Activated CD8-positive, alpha-beta T cell treated with anti-CD3 and anti-CD28 coated beads, Interleukin-2, amount 10 ng/mL, durations not matched to agents 7 days and 5 days (primary cell): ENCODE measurements around the gene GAD1. TPM values are rescaled to one million over a fixed set of nuclear protein-coding genes. Genes with fewer than 3 reads are reported as not detected.

Experiments
- ATAC-seq: fragments of 150-1000 bp; cut with Tn5 transposase; one replicate; pipeline ENCODE4 v1.10.0; 2021; ENCODE audit warnings: moderate library complexity
- CTCF ChIA-PET: fragments of 350-600 bp; sonication (Branson Sonifier 250); formaldehyde crosslinking; loops from one replicate; lab custom pipeline; 2021; ENCODE audit warnings: antibody characterized with exemption; lab: Charles Lee
- POLR2A ChIA-PET: fragments of 350-600 bp; sonication (Branson Sonifier 250); formaldehyde crosslinking; loops from one replicate; lab custom pipeline; 2021; ENCODE audit warnings: antibody characterized with exemption; lab: Charles Lee
- DNase-seq: peaks from one replicate; pipeline ENCODE4 v3.0.0-alpha.2; 2020
- H3K27ac Mint-ChIP-seq: one replicate; pipeline ENCODE4 v1.8.0; 2021; ENCODE audit warnings: mild to moderate bottlenecking, mixed read lengths
- H3K27me3 Mint-ChIP-seq: one replicate; pipeline ENCODE4 v1.8.0; 2021; ENCODE audit warnings: low read depth, mixed read lengths
- H3K36me3 Mint-ChIP-seq: one replicate; pipeline ENCODE4 v1.8.0; 2021; ENCODE audit warnings: low read depth, mixed read lengths
- H3K4me1 Mint-ChIP-seq: one replicate; pipeline ENCODE4 v1.8.0; 2021; ENCODE audit warnings: low read depth, mixed read lengths
- H3K4me3 Mint-ChIP-seq: one replicate; pipeline ENCODE4 v1.8.0; 2021; ENCODE audit warnings: mild to moderate bottlenecking, mixed read lengths
- H3K9me3 Mint-ChIP-seq: one replicate; pipeline ENCODE4 v1.8.0; 2022; ENCODE audit warnings: mixed read lengths; ENCODE audit not compliant: insufficient read depth
- total RNA-seq, 2 experiments: library from RNA; stranded (reverse); gene quantifications; one replicate each; pipeline ENCODE4 v1.2.3, GENCODE V29; 2021

Gene GAD1
- total RNA-seq, 2 experiments from 2014 or later, result 1.6 to 2.2 TPM

DNA sequence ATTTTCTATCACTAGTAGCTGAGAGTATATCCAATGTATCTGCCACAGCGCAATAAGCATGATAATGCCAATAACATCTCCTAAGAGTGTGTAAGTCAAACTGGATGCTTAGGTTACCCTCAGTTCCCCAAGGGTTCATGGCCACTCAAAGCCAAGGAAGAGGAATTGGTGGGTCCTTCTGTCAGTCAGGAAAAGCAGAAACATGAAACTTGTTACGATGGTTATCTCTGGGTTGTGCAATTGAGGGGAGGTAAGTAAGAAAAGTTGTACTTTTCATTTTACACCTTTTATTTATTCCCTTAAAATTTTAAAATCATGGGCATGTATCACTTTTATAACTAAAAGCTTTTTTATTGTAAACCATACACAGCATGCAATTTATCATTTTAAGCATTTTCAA lies 10.1 kb upstream of the GAD1 start:
- Mint-ChIP-seq H3K4me3 (no peak overlapping the region), H3K9me3 (no peaks in the 10 kb centered on the region), H3K4me1 (no peaks in the 10 kb centered on the region), H3K27ac (no peak overlapping the region), H3K27me3 (peaks cover 15% of the 10 kb centered on the region), H3K36me3 (no peaks in the 10 kb centered on the region)
- POLR2A ChIA-PET, result interaction anchor here (0.5 kb wide), 1 partner anchor 50 kb away, joined by 4 read pairs; no protein-coding TSS in a partner anchor
- DNase-seq (no peak), ATAC-seq (no peak)
- CTCF ChIA-PET, result interaction anchor here (1.4 kb wide), 1 partner anchor 9 kb away, joined by 3 read pairs; no protein-coding TSS in a partner anchor

- Mint-ChIP-seq H3K27me3 (peaks cover 67% of the 10 kb centered on the region), H3K27ac (no peak overlapping the region), H3K4me1 (peaks cover 35% of the 10 kb centered on the region), H3K36me3 (no peaks in the 10 kb centered on the region), H3K4me3 (no peak overlapping the region), H3K9me3 (no peaks in the 10 kb centered on the region)
- ATAC-seq (no peak), DNase-seq (peak; percentile 52)
- POLR2A ChIA-PET, result no interaction called here
- CTCF ChIA-PET, result interaction anchor here (0.7 to 7.8 kb wide), 28 partner anchors 9 to 576 kb away, joined by 3 to 93 read pairs (median 4); partner anchors contain the start of gene ERICH2
These were observed 3.7 kb upstream of the GAD1 start for GRCh38 chr2:170812710-170813600.

DNA sequence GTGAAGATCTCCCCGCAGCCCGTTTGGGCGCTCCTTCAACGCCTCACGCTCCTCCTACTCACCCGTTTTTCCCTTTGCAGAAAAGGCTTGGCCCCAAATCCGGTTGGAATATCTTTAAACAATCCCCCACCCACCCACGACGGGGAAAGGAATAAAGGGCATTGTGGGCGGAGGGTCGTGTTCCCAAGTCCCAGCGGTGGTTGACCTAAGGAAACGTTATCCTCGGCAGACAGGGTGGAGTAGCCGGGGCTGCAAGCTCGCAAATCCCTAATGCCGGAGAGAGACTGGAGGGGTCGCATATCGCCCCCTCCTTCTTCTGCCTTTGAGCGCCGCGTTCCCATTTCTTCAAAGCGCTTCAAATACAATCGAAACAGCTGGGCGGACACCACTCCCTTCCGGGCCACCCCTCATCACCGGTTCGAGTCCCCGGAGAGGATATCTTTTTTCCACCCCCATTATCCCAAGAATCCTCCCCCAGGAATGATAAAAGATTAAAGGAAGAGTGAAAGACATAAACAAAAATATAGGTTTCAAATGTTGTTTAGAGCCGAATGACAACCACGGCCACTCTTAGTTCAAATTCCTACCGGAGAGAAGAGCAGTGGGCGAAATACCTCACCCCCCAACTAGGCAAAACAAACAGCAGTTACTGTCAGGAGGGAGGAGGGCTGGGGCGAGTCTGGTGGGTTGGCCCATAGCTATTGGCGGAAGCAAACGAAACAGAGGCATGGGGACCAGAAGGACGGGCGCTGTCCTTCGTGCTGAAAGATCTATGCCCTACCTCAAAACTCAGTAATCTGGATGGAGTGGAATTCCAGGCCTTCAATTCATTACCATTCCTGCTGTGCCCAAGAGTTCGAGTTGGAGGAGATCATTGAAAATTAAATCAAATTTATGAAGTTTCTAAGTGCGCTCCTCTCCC lies 2.8 kb upstream of the GAD1 start:
- Mint-ChIP-seq H3K9me3 (no peaks in the 10 kb centered on the region), H3K36me3 (no peaks in the 10 kb centered on the region), H3K4me1 (peaks cover 42% of the 10 kb centered on the region), H3K4me3 (peak overlapping the region; percentile 36), H3K27ac (no peak overlapping the region), H3K27me3 (peaks cover 76% of the 10 kb centered on the region)
- ChIA-PET CTCF (interaction anchor here (0.9 to 7.8 kb wide), 18 partner anchors 8 to 577 kb away, joined by 3 to 93 read pairs (median 8); no protein-coding TSS in a partner anchor), POLR2A (no interaction called here)
- DNase-seq, result peak; percentile 65
- ATAC-seq, result no peak

GRCh38 chr2:170814533-170815230 lies 2.0 kb upstream of the GAD1 start:
- no peaks in the 10 kb centered on the region for H3K36me3 Mint-ChIP-seq
- ChIA-PET CTCF (interaction anchor here (0.8 to 7.8 kb wide), 9 partner anchors 8 to 453 kb away, joined by 3 to 93 read pairs (median 6); partner anchors contain the start of gene GORASP2), POLR2A (no interaction called here)
- H3K27ac Mint-ChIP-seq, result no peak overlapping the region
- H3K27me3 Mint-ChIP-seq, result peaks cover 78% of the 10 kb centered on the region
- no peaks in the 10 kb centered on the region for H3K9me3 Mint-ChIP-seq
- no peak for ATAC-seq
- DNase-seq, result no peak
- H3K4me3 Mint-ChIP-seq, result peak overlapping the region; percentile 36
- H3K4me1 Mint-ChIP-seq, result peaks cover 46% of the 10 kb centered on the region

DNA sequence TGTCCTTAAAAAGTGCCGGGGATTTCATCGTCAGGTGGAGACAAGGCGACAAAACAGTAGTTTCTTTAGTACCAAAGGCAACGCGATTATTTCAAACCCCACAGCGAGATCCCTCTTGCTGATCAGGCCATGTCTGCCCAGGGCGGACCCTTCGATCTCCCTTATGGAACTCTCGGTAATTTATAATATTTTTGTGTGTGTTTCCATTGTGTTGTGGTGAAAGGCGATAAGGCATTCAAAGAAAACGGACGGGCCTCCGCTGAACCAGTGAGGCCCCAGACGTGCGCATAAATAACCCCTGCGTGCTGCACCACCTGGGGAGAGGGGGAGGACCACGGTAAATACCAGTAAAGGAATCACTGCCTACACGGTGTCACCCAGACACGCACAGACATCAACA lies 1.4 kb upstream of the GAD1 start:
- CTCF ChIA-PET, result interaction anchor here (0.7 to 7.8 kb wide), 12 partner anchors 9 to 491 kb away, joined by 3 to 93 read pairs (median 5); partner anchors contain the start of gene GORASP2
- no peak for ATAC-seq
- peaks cover 80% of the 10 kb centered on the region for H3K27me3 Mint-ChIP-seq

GRCh38 chr2:170815746-170816503 lies 762 bp upstream of the GAD1 start:
- H3K36me3 Mint-ChIP-seq, result peaks cover 2% of the 10 kb centered on the region
- CTCF ChIA-PET, result interaction anchor here (0.7 to 7.8 kb wide), 20 partner anchors 9 to 579 kb away, joined by 3 to 93 read pairs (median 3); partner anchors contain the start of gene GORASP2
- no peak overlapping the region for H3K27ac Mint-ChIP-seq
- H3K4me1 Mint-ChIP-seq, result peaks cover 53% of the 10 kb centered on the region
- peak; percentile 77 for DNase-seq
- no peaks in the 10 kb centered on the region for H3K9me3 Mint-ChIP-seq
- peaks cover 85% of the 10 kb centered on the region for H3K27me3 Mint-ChIP-seq
- POLR2A ChIA-PET, result interaction anchor here (0.6 to 0.8 kb wide), 2 partner anchors 113 to 445 kb away, joined by 3 to 5 read pairs; partner anchors contain the start of gene GORASP2
- peak; percentile 50 for ATAC-seq
- H3K4me3 Mint-ChIP-seq, result peak overlapping the region; percentile 77

More for the DNA sequence above, 1.4 kb upstream of the GAD1 start:
- POLR2A ChIA-PET, result interaction anchor here (0.6 kb wide), 1 partner anchor 445 kb away, joined by 5 read pairs; no protein-coding TSS in a partner anchor
- Mint-ChIP-seq H3K4me1 (peaks cover 47% of the 10 kb centered on the region), H3K36me3 (no peaks in the 10 kb centered on the region), H3K27ac (peak overlapping the region; percentile 43), H3K4me3 (peak overlapping the region; percentile 77), H3K9me3 (no peaks in the 10 kb centered on the region)
- DNase-seq, result no peak

GRCh38 chr2:170817093-170818035 lies 677 bp downstream of the GAD1 start:
- no peak for ATAC-seq

DNA sequence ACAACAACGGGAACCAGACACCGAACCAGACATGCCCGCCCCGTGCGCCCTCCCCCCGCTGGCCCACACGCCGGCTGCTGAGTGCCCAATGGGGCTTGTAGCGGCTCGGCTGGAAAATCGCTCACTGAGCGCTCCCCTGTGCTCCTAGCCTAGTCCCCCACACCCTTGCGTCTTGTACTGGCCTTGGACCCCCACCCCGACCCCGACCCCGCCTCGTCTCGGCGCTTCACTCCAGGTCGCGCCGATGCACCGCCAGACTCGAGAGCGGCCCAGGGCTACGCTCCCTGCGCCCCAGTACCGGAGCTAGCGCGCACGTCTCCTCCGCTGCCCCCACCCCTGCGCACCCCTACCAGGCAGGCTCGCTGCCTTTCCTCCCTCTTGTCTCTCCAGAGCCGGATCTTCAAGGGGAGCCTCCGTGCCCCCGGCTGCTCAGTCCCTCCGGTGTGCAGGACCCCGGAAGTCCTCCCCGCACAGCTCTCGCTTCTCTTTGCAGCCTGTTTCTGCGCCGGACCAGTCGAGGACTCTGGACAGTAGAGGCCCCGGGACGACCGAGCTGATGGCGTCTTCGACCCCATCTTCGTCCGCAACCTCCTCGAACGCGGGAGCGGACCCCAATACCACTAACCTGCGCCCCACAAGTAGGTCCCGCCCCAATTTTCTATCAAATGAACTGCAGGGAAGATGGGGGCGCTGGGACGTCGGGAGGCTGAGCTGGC lies 1.5 kb downstream of the GAD1 start:
- DNase-seq, result no peak
- CTCF ChIA-PET, result interaction anchor here (0.9 to 7.3 kb wide), 5 partner anchors 9 to 494 kb away, joined by 3 to 50 read pairs (median 9); no protein-coding TSS in a partner anchor
- Mint-ChIP-seq H3K4me3 (peak overlapping the region; percentile 77), H3K36me3 (peaks cover 5% of the 10 kb centered on the region), H3K27me3 (peaks cover 87% of the 10 kb centered on the region), H3K9me3 (no peaks in the 10 kb centered on the region), H3K27ac (peak overlapping the region; percentile 52), H3K4me1 (peaks cover 72% of the 10 kb centered on the region)
- POLR2A ChIA-PET, result no interaction called here
- peak; percentile 9 for ATAC-seq

More at GRCh38 chr2:170817093-170818035, 677 bp downstream of the GAD1 start:
- CTCF ChIA-PET, result interaction anchor here (0.6 to 7.8 kb wide), 15 partner anchors 25 to 581 kb away, joined by 3 to 93 read pairs (median 3); no protein-coding TSS in a partner anchor
- Mint-ChIP-seq H3K4me1 (peaks cover 65% of the 10 kb centered on the region), H3K36me3 (peaks cover 2% of the 10 kb centered on the region), H3K9me3 (no peaks in the 10 kb centered on the region), H3K27me3 (peaks cover 89% of the 10 kb centered on the region), H3K27ac (peak overlapping the region; percentile 55), H3K4me3 (peak overlapping the region; percentile 77)
- POLR2A ChIA-PET, result interaction anchor here (0.6 kb wide), 1 partner anchor 447 kb away, joined by 5 read pairs; no protein-coding TSS in a partner anchor
- DNase-seq, result peak; percentile 42
